ENCODE results near the gene RNF152.
A peak's percentile ranks its signal among the peaks of the same experiment; 100 is the strongest.

Gene RNF152

DNA sequence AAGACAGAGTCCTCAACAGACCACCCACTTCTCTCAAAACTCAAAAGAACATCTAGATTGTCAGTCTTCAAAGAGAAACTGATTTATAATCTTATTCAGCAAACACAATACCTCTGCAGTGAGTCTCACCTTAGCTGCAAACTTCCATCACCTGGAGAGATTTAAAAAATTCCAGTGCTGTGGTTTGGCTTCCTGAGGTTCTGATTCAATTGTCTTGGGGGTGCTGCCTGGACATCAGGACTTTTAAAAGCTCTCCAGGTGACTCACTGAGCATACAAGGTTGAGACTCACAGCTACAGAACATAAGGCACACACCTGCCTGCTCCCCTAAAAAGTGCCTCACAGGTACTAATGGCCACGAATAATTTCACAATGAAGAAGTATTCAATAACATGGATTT is 40.3 kb downstream of the RNF152 start:
- DNase-seq = no peak

DNA sequence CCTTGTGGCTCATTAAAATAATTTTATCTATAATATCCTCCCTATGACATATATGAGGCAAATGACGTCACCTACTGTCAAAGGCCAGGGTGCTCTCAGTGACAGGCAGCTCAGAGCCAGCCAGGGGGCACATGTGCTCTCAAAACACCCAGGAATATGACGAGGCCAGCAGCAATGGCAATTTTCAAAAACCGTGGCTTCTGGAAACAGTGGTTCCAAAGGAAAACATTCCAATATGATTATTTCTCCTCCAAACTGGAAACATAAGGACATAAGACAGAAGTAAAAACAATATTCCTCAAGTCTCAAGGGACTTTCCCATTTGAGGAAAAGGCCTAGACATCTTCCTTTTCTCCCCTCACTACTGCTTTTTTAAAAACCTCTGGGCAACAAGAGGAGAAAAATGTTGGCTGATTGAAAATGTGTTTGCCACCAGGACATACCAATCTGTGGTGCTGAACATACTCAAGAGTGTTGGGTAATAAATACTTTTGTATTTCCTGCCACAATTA is 40.8 kb downstream of the RNF152 start:
- DNase-seq = no peak

DNA sequence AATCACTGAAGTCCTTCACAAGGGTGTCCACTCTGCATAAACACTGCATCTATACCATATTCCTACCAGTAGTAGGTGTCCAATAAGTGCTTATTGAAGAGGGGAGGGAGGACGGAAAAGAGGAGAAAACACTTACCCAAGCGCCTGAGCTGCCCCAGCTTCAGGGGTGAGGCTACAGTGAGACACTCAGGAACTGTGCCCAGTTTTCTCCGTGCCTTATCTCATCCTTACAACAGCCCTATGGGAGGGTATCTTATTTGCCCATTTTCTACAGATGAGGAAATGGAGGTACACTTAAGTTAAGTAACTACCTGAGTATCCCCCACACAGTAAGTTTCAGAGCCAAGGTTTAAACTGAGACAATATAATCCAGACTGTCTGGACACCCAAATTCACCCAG is 41.5 kb downstream of the RNF152 start:
- no peak for DNase-seq

DNA sequence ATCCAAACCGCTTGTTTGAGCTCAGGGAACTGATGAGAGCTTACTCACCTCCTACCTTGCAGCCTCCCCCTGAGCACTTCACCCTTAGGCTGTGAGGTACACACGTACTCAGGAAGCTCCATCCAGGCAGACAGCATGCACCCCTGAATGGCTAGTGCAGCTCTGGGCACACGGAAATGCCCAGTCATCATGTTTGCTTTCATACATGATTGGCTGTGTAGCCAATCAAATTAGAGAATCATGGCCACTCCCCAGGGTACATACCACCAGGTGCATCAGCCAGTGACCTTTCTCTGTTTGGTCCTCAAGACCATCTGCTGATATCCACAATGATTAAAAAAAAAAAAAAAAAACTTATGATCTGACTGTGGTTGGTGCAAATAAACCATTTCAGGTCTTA is 42.1 kb downstream of the RNF152 start:
- DNase-seq = no peak

DNA sequence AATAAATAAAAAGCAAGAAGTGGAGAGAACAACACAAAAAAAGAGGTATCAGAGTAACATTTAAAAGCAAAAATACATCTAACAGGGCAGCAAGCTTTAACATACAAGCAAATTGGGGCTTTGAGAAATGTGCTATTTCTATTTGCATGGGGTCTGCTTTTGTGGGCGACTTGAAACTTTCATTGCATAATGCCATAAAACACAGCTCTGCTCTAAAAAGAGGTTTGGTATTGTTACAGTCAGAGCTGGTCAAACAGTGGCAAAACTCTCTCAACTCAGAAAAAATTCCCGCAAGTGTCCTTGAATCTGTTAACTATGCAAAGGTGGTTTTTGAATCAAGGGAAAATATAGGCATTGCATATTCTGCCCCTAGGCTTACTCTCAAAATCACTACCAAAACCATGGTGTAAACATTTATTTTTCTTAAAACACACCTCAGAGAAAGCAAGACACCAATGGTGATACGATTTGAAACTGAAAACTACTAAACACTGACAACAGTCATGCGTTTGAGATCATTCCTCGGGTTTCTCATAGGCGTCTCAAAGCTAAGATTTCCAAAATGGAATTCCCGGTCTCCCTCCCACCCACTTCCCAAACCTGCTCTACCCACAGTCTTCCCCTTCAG is 45.5 kb downstream of the RNF152 start:
- DNase-seq = no peak

DNA sequence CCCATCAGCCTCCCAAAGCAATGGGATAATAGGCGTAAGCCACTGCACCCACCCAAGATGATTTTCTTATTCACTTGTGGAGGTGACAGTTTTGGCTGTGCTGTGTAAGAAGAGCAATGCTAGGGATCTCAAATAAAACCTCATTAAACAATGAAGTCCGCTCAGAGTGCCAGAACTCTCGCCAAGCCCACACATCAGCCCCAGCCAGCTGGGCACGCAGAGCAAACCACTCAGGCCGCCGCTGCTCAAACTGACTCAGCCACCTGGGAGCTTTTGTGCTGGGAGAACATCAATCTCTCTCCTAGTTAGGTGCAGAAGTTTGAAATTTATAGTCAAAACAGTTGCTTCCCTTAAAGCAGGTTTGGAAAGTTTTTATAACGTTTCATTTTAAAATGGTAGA is 47.6 kb downstream of the RNF152 start:
- no peak for DNase-seq

DNA sequence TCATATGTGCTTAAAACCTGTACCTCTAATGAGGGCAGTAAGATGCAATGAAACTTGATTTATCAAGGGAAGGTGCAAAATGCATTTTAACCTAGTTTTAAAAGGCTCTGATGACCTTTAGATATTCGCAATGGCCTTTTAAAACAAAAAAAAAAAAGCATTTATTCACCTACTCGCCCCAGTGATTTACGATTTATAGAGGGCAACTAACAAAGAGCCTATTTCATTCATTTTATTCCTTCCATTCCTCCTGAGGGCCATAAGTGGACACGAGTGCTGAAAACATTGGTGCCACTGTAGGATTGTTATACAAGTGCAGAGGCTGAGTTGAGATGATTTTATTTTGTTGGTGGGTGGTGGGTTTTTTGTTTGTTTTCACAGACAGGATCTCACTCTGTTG is 48.1 kb downstream of the RNF152 start:
- DNase-seq = no peak

DNA sequence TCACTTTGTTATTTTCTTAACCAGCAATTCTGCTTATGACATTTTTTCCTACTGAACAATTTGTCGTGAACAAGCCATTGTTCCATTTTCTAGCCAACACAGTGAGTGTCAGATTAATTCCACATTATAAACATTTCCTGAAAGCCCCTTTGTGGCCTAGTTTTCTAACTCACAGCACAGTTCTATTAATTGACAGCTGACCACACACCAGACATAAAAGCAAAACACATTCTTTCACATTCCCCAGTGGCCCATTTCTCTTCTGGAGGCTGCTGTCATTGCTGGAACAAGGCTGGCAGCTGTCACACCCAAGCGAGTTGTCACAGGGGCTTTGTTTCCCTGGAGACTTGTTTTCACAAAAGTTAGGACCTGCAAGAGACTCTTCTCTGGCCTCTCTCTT is 50.7 kb downstream of the RNF152 start:
- no peak for DNase-seq

DNA sequence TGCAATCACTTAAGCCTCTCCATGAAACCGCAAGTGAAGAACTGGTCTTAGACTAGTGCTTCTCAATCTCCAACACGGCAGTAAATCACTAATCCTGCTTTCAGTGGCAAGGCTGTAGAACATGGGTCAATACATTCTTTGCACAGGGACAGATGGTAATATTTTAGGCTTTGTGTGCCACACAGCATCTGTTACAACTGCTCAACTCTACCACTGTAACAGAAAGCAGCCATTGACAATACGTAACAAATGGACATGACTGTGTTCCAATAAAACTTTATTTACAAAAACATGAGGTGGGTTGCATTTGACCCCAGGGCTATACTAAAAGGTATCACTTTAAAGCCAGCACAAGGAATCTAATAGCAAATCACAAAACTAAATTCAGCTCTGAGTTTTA is 51.1 kb downstream of the RNF152 start:
- no peak for DNase-seq

DNA sequence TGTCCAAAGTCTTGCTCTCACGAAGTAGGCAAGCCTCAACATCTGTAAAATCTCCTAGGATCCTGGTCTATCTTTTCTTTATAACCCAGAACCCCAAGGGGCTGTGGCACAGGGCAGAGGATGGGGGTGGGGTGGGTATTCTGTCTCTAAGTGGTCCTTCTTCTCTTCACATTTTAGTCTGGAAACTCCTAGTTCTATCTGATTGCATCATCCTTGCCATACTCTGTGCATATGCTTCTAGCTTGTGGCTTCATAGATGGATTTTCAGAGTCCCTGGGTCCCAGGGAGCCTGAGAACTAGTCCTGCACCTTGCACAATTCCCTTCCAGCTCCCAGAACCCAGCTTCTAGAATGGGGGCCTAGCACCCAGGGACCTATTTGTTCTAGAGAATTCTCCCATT is 52.5 kb downstream of the RNF152 start:
- no peak for DNase-seq

DNA sequence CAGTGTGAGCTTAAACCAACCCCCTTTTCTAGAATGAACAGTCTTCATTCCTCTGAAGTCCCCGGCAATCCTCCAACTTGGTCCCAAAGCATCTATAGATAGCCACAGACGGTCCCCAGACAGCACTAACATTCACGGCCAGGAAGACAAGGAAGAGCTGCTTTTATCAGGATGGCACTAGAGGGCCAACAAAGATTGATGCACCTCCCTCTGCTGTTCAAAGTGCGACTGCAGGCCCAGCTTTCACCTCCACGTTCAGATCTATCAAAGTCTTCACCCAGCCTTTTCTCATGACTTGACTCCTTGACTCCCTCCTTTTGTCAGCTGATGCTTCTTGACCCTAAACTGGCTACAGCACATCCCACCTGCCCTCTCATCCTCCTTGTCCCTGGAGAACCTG is 54.3 kb downstream of the RNF152 start:
- DNase-seq = no peak

DNA sequence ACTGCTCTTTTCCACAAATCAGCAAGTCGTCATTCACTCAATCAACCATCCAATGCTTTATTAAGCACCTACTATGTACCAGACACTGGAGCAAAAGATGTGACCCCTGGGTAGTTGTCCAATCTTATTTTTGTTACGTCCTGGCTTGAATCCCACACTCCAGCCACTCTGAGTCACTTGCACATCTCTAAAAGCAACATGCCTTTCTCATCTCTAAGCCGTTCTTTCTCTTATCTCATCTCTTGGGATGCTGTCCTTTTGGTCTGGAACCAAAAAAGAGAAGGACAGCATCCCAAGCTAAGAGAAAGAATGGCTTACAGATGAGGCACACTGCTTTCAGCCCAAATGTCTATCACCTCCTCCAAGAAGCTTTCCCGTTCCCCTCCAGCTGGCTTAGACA is 58.8 kb downstream of the RNF152 start:
- no peak for DNase-seq

DNA sequence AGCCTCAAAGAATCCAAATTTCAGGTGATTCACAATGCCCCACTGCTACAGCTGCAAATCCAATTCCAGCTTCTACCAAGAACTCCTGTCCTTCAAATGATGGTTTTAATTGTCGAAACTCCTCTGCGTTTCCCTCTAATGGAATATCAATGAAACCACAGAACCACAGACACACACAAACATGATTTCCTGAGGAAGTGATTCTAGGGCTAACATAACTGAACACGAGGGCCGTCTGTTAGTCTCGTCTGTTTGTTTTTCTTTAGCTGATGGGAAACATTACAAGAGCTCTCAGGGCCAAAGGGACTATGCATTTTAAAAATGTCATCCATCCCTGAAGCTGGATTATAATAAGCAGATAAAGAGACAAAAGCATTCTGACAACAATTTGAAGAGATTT is 59.4 kb downstream of the RNF152 start:
- DNase-seq = no peak

DNA sequence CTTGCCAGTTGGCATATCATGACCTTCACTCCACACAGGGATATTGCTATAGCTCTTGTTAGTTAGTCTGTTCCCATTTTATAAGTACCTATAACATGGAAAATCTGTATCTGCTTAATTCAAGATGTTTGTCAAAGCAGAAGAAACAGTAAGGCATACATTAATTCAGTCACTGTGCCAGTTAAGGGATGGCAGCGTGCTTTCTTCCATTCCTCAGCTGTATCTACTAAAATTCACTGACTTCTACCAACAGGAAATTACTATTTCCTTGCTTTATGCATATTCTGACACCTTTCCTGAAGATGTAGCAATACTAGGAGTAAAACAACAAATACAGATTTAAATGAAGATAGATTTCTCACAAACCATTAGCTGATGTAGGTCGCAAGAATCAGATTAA is 59.9 kb downstream of the RNF152 start:
- no peak for DNase-seq

DNA sequence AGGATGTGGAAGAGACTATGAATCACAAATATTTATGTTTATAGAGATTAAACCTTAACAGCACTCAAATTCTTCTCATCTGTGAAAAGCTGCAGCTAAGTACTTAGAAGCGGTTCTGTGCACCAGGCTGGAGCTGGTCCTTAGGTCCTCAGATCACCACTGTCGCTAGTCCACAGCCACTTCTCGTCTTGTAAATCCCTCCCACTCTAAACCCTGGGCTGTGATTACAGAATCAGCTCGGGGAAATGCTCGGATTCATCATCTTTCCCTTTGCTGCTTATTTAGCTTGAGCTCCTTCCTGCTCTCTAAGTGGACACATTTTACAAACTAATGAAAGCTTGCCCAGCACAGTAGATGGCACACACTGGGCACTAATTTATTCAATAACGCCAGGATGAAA is 61.7 kb downstream of the RNF152 start:
- no peak for DNase-seq

DNA sequence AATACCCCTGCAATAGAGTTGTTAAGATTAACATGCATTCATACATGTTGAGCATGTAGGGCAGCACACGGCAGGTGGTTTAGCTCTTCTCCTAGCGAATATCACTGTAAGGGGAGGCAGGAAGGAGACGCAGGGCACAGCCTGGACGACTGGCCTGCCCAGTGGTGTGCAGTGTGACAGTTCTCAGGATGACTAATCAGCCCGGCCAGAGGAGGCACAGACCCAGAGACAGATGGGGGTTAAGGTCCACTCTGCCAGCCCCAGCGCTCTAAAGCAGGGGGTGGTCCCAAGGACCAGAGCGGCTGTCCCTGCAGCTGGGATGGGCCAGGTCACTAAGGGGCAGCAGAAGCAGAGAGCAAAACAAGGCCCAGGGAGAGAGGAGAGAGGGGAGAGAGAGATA is 63.7 kb downstream of the RNF152 start:
- DNase-seq = no peak

DNA sequence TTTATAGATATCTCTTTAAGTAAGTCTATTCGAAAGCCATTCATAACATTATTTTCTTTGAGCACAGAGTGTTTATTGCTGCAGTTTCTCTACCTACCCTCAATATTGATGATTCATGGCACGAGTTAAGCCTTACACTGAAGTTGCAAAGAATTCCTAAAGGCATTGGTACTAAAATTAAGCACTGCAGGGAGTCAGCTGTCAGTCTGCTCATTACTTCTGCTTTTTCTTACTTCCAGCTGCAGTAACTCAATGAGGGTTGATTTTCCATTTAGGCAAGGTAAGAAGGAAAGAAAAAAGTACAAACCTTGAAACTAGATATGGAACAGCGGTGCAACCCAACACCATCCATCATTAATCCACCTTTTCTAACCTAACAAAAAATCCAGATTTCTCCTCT is 65.2 kb downstream of the RNF152 start:
- DNase-seq = no peak

DNA sequence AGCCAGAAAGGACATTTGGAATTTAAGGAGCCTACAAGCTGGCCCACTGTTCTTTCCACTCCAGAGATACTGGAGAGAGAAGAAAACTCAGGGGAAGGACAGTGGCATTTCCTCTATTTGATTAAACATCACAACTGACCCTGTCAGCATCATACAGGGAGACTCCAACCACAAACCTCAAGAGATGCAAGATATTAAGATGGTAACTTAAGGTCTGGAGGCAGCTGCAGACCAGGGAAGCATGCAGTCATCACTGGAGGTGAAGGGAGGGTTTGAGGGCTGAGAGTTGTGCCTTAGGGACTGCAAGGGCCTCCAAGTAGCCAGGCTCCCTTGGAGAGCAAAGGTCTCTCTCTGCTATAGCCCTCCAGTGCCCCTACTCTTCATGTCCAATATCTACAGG is 67.4 kb downstream of the RNF152 start:
- DNase-seq = no peak

DNA sequence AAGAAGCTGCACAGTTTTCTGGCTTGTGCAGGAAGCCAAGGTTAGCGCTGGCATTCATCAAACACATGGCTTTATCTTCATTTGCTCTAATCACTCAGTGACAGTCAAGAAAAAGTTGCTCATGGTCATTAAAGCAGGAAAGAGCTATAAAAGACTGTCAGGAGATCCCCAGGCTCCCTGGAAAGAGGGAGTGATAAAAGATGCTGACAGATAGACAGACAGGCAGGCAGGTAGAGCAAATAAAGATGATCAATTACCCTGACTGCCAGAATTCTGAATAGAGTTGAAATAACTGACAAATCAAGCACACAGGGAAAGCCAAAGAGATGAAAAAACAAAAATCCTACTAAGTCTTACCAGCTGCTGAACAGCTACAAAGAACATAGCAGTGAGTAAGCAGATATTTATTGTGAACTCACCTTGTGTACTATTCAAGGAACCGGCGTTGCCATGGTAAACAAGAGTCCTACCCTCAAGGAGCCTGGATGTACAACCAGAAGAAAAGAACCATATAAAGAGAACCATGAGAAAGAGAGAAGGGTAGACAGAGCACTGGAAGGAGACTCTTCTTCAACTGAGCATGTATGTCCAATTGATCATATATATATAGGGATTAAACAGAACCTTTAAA is 68.0 kb downstream of the RNF152 start:
- no peak for DNase-seq

DNA sequence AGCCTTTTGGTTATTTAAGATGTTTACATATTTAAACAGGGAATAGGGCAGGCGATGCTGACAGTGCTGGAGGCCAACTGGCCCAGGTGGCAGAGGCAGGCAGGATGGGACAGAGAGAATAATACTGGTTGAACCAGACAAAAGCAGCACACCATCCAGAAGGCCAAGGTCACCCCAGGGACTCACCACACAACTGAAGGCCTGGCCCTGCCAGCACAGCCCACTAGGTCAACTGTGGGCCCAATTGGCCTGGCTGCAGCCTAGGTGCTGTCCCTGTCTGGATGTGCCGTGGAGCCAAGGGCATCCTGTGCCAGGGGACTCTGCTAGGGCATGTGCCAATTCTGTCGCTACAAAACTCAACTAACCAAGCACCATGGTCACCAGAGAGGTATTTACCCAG is 69.2 kb downstream of the RNF152 start:
- DNase-seq = no peak

DNA sequence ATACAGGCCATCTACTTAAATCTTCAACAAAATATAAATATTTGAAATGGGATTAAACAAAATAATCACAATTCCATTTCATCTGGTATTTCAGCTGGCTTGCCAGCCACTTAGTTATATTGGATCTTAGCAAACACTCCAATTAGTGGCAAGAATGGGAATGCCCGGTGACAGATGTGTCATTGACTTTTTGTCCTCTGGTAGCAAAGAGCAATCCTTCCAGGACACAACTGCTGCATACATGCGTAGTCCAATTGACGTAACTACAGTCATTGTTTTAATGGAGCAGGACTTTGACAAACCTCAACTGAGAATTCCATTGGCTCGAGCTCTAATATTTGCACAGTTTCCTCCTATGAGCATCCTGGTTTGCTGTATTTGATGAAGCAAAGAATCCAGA is 69.9 kb downstream of the RNF152 start:
- no peak for DNase-seq

DNA sequence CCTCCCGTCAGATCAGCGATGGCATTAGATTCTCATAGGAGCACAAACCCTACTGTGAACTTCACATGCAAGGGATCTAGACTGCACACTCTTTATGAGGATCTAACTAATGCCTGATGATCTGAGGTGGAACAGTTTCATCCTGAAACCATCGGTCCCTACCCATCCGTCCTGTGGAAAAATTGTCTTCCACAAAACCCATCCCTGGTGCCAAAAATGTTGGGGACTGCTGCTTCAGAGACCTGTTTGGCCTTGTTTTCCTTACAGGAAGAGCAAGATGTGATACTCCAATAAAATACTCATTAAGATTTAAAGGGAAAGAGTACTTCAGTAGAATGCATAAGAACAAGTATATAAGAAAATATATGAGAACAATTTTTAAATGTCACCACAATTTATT is 71.1 kb downstream of the RNF152 start:
- no peak for DNase-seq

DNA sequence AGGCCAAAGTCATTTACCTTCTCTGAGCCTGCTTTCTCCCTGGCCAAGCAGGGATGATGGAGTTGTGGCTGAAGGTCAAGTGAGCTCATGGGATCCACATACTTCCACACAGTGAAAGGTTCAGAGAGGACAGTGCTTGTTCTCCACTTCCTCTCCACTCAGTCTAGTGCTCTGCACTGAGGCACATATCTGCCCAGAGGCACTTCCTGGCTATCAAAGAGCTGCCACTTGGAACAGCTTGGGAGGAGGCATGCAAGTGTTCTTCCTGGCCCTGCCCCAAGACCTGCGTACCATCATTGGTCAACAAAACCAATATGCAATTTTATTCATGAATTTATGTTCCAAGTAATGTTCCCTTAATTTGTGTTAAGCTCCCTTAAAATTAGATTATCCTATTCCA is 71.9 kb downstream of the RNF152 start:
- peak; percentile 58 for DNase-seq

DNA sequence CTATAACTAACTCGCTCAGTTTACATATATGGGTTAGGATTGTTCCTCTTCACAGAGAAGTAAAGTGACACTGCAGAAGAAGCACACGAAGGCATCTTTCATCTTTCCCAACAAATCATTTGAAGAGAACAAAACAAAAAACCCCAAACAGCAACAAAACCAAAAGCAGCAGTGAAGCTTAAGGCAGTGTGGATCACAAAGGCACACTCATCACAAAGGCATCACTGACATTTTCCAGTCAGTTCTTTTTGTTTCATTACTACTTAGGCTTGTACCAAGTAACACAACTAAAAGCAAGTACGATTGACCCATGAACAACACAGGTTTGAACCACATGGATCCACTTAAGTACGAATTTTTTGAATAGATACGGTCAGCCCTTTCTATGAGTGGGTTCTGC is 75.7 kb downstream of the RNF152 start:
- no peak for DNase-seq

DNA sequence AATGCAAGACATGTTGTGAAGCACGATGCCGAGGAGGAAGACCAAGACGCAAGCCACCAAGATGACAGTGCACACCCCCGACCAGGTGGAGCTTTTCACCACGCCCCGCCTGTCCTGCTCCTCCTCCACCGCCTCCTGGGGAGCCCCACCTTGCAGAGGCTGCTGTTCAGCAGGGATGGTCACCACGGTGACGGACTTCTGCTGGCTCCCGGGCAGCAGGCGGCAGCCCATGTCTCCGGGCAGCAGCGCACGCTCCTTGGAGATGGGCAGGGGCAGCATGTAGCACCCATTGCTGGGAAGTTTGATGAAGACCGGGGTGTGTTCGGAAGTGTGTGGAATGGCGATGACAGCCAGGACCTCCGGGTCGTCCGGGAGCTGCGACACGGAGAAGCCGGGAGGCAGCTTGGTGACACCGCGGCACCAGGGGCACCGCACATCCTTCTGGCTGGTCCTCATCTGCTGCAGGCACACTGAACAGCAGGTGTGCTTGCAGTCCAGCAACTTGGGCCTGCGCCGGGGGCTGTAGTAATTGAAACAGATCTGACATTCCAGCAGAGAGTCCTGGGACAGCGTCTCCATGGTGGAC is 76.8 kb downstream of the RNF152 start:
- no peak for DNase-seq

Data from islet precursor cell (in vitro differentiated cells).